Ectodermal cell (in vitro differentiated cells): ENCODE data around the gene GABBR2.

Experiments
- H3K27ac ChIP-seq: 2 replicates; pipeline ENCODE4 v1.7.0; 2013; ENCODE audit warnings: mild to moderate bottlenecking, low read depth, low read length; ENCODE audit not compliant: insufficient read depth, poor library complexity, severe bottlenecking
- H3K27me3 ChIP-seq: 2 replicates; pipeline ENCODE4 v1.7.0; 2013; ENCODE audit warnings: mild to moderate bottlenecking, low read length; ENCODE audit not compliant: insufficient read depth, control insufficient read depth, poor library complexity, severe bottlenecking
- H3K36me3 ChIP-seq: one replicate; pipeline ENCODE4 v1.7.0; 2013; ENCODE audit warnings: low read length; ENCODE audit not compliant: control insufficient read depth, insufficient read depth
- H3K4me1 ChIP-seq: one replicate; pipeline ENCODE4 v1.7.0; 2013; ENCODE audit warnings: low read length; ENCODE audit not compliant: control insufficient read depth, insufficient read depth
- H3K4me3 ChIP-seq: 2 replicates; pipeline ENCODE4 v1.7.0; 2013; ENCODE audit warnings: low read depth, low read length, control low read depth; ENCODE audit not compliant: insufficient read depth
- H3K9me3 ChIP-seq: 2 replicates; pipeline ENCODE4 v1.7.0; 2013; ENCODE audit warnings: mild to moderate bottlenecking, low read length, moderate library complexity; ENCODE audit not compliant: control insufficient read depth
- WGBS, 2 experiments: methylation state at CpG; one replicate each; pipeline ENCODE4 v1.1.7; 2013; ENCODE audit warnings: missing lambda C conversion rate in 2 of 2; 5-methylcytosine and 5-hydroxymethylcytosine counted together

The GABBR2 gene

GRCh38 chr9:98522487-98522886, 186.2 kb downstream of the GABBR2 start:
- H3K27ac ChIP-seq, result no peak overlapping the region
- no peak overlapping the region for H3K4me3 ChIP-seq

GRCh38 chr9:98521141-98521540, 187.6 kb downstream of the GABBR2 start:
- whole genome bisulfite sequencing, 2 experiments, result 92 to 96% methylated on average over 3 of the region's 3 CpGs
- Histone ChIP-seq H3K27me3 (no peaks in the 10 kb centered on the region), H3K9me3 (no peaks in the 10 kb centered on the region)

More at GRCh38 chr9:98522487-98522886, 186.2 kb downstream of the GABBR2 start:
- no peaks in the 10 kb centered on the region for H3K9me3 ChIP-seq
- no peaks in the 10 kb centered on the region for H3K36me3 ChIP-seq
- H3K27me3 ChIP-seq, result no peaks in the 10 kb centered on the region
- no peaks in the 10 kb centered on the region for H3K4me1 ChIP-seq

GRCh38 chr9:98520221-98520960, 188.3 kb downstream of the GABBR2 start:
- H3K4me1 ChIP-seq, result no peaks in the 10 kb centered on the region
- no peaks in the 10 kb centered on the region for H3K27me3 ChIP-seq
- no peaks in the 10 kb centered on the region for H3K36me3 ChIP-seq
- 87 to 93% methylated on average over 7 of the region's 7 CpGs for WGBS, 2 experiments
- H3K27ac ChIP-seq, result no peak overlapping the region
- H3K4me3 ChIP-seq, result no peak overlapping the region
- no peaks in the 10 kb centered on the region for H3K9me3 ChIP-seq

More at GRCh38 chr9:98521141-98521540, 187.6 kb downstream of the GABBR2 start:
- H3K4me1 ChIP-seq, result no peaks in the 10 kb centered on the region
- H3K36me3 ChIP-seq, result no peaks in the 10 kb centered on the region
- no peak overlapping the region for H3K4me3 ChIP-seq
- H3K27ac ChIP-seq, result no peak overlapping the region

- WGBS, 2 experiments, result 72 to 90% methylated on average over 3 of the region's 3 CpGs
- Histone ChIP-seq H3K27ac (no peak overlapping the region), H3K4me3 (no peak overlapping the region), H3K36me3 (no peaks in the 10 kb centered on the region), H3K4me1 (no peaks in the 10 kb centered on the region), H3K9me3 (no peaks in the 10 kb centered on the region), H3K27me3 (no peaks in the 10 kb centered on the region)
Measured at GRCh38 chr9:98519641-98520040, 189.1 kb downstream of the GABBR2 start.

GRCh38 chr9:98518556-98518955, 190.2 kb downstream of the GABBR2 start:
- H3K4me1 ChIP-seq, result no peaks in the 10 kb centered on the region
- H3K9me3 ChIP-seq, result no peaks in the 10 kb centered on the region
- no peak overlapping the region for H3K27ac ChIP-seq
- 90 to 98% methylated on average over 6 of the region's 6 CpGs for WGBS, 2 experiments
- H3K27me3 ChIP-seq, result no peaks in the 10 kb centered on the region
- H3K4me3 ChIP-seq, result no peak overlapping the region
- no peaks in the 10 kb centered on the region for H3K36me3 ChIP-seq

GRCh38 chr9:98517761-98518160, 191.0 kb downstream of the GABBR2 start:
- Histone ChIP-seq H3K4me1 (no peaks in the 10 kb centered on the region), H3K4me3 (no peak overlapping the region), H3K9me3 (no peaks in the 10 kb centered on the region), H3K27ac (no peak overlapping the region), H3K36me3 (no peaks in the 10 kb centered on the region), H3K27me3 (no peaks in the 10 kb centered on the region)
- 86 to 89% methylated on average over 5 of the region's 5 CpGs for WGBS, 2 experiments

GRCh38 chr9:98516897-98517503, 191.7 kb downstream of the GABBR2 start:
- H3K27ac ChIP-seq, result no peak overlapping the region
- 84 to 87% methylated on average over 9 of the region's 9 CpGs for WGBS, 2 experiments
- no peaks in the 10 kb centered on the region for H3K4me1 ChIP-seq
- H3K9me3 ChIP-seq, result no peaks in the 10 kb centered on the region
- no peaks in the 10 kb centered on the region for H3K27me3 ChIP-seq
- no peak overlapping the region for H3K4me3 ChIP-seq
- no peaks in the 10 kb centered on the region for H3K36me3 ChIP-seq

- H3K36me3 ChIP-seq, result no peaks in the 10 kb centered on the region
- H3K27ac ChIP-seq, result no peak overlapping the region
- H3K4me1 ChIP-seq, result no peaks in the 10 kb centered on the region
- no peak overlapping the region for H3K4me3 ChIP-seq
- 92 to 93% methylated on average over 7 of the region's 7 CpGs for WGBS, 2 experiments
- no peaks in the 10 kb centered on the region for H3K27me3 ChIP-seq
- no peaks in the 10 kb centered on the region for H3K9me3 ChIP-seq
Measured at GRCh38 chr9:98516205-98516896, 192.4 kb downstream of the GABBR2 start.

- H3K27me3 ChIP-seq, result no peaks in the 10 kb centered on the region
- no peaks in the 10 kb centered on the region for H3K4me1 ChIP-seq
- no peak overlapping the region for H3K4me3 ChIP-seq
- no peak overlapping the region for H3K27ac ChIP-seq
- no peaks in the 10 kb centered on the region for H3K9me3 ChIP-seq
- 80 to 86% methylated on average over 4 of the region's 4 CpGs for WGBS, 2 experiments
- no peaks in the 10 kb centered on the region for H3K36me3 ChIP-seq
Measured at GRCh38 chr9:98515506-98516204, 193.1 kb downstream of the GABBR2 start.

- no peak overlapping the region for H3K4me3 ChIP-seq
- 86 to 87% methylated on average over 6 of the region's 6 CpGs for WGBS, 2 experiments
- H3K27ac ChIP-seq, result no peak overlapping the region
- H3K9me3 ChIP-seq, result no peaks in the 10 kb centered on the region
- no peaks in the 10 kb centered on the region for H3K4me1 ChIP-seq
- H3K27me3 ChIP-seq, result no peaks in the 10 kb centered on the region
- no peaks in the 10 kb centered on the region for H3K36me3 ChIP-seq
Measured at GRCh38 chr9:98514841-98515240, 193.9 kb downstream of the GABBR2 start.
